ENCODE data around the gene SERPINA1. TPM values are rescaled to one million over a fixed set of nuclear protein-coding genes. Genes with fewer than 3 reads are reported as not detected.

The SERPINA1 gene
- total RNA-seq, 1 experiment from 2014 or later: not detected

DNA sequence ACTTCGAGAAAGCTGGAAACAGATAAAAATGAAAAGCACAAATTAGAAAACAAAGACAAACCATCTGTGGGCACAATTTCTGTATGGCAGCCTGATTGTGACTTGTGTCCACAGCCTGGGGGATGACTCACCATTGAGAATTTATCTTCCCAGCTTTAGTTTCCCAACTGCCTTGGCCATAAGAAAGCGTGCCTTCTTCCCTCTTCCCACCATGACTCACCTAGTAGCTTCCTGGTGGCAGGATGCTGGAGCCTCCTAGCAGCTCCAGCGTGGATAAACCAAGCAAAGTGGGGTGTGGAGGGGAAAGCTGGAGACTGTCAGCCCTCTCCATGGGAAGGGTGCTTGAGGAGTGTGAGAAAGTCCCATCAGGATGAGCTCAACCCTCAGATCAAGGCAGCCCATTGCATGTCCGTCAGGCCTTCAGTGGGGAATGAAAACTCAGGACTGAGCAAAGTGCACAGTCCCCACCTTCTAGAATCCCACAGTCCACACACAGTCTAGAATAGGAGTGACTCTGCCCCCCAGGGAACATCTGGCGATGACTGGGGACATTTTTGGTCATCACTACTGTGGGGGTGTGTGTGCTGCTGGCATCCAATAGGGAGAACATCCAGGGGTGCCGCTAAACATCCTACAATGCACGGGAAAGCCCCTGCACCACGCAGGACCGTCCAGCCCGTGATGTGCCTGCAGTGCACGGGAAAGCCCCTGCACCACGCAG, 42.9 kb downstream of the SERPINA1 start:
- Histone ChIP-seq H3K18ac (ENCODE audit: insufficient read length, low read depth, low read length) (no peak overlapping the region), H3K4ac (ENCODE audit: low read depth, low read length) (no peak overlapping the region), H2BK120ac (ENCODE audit: low read depth, low read length, poor library complexity, severe bottlenecking) (no peak overlapping the region), H4K20me1 (ENCODE audit: control insufficient read depth, insufficient read depth, insufficient read length) (no peaks in the 10 kb centered on the region), H2AFZ (ENCODE audit: low read length) (no peak overlapping the region), H2AK5ac (ENCODE audit: insufficient read length, low read length) (no peak overlapping the region), H3K27ac (ENCODE audit: insufficient read length, low read depth, low read length) (no peak overlapping the region), H2BK12ac (ENCODE audit: insufficient read length, low read depth, low read length) (no peak overlapping the region), H2BK15ac (ENCODE audit: low read depth, low read length) (no peak overlapping the region), H3K27me3 (ENCODE audit: insufficient read depth, low read length) (no peaks in the 10 kb centered on the region), H3K23me2 (ENCODE audit: insufficient read length, low read depth, low read length, poor library complexity, severe bottlenecking) (no peaks in the 10 kb centered on the region), H3T11ph (ENCODE audit: low read length) (no peak overlapping the region), H2BK5ac (ENCODE audit: insufficient read length, low read length) (no peak overlapping the region), H4K8ac (replicated peaks; ENCODE audit: insufficient read length, low read depth, low read length) (no peak overlapping the region), H3K4me1 (ENCODE audit: insufficient read depth, low read length) (no peaks in the 10 kb centered on the region), H3K14ac (ENCODE audit: insufficient read depth, low read length) (no peak overlapping the region), H3K23ac (ENCODE audit: insufficient read length, low read depth, low read length) (no peak overlapping the region), H2BK20ac (ENCODE audit: low read depth, low read length, poor library complexity, severe bottlenecking) (no peak overlapping the region), H3K79me2 (ENCODE audit: insufficient read depth, low read length) (no peaks in the 10 kb centered on the region), H4K91ac (ENCODE audit: insufficient read length, low read depth, low read length) (no peak overlapping the region), H3K56ac (ENCODE audit: insufficient read length, low read depth, low read length) (no peak overlapping the region), H3K9me3 (ENCODE audit: control insufficient read depth, low read depth, low read length) (no peaks in the 10 kb centered on the region), H3K79me1 (ENCODE audit: insufficient read depth, low read depth, low read length, poor library complexity, severe bottlenecking) (no peaks in the 10 kb centered on the region), H3K9ac (ENCODE audit: extremely low read depth, insufficient read length, low read length) (no peak overlapping the region), H3K4me2 (ENCODE audit: insufficient read depth, insufficient read length, low read length) (no peak overlapping the region), H4K5ac (ENCODE audit: insufficient read length, low read depth, low read length) (no peak overlapping the region)
- H3K27me3 Mint-ChIP-seq (ENCODE audit: low read depth): peaks cover 14% of the 10 kb centered on the region
- WGBS (ENCODE audit: extremely low coverage, insufficient read length, low lambda C conversion rate): no CpG with 5 or more reads among the region's 12 CpGs
- peaks cover 0 to 3% of the 10 kb centered on the region in 2 experiments; a peak in 2 of 5 replicates for H3K9me3 Mint-ChIP-seq
- no peaks in the 10 kb centered on the region for H3K36me3 Mint-ChIP-seq (ENCODE audit: insufficient read depth in 1 of 3, low read depth in 3 of 3)
- no peak overlapping the region for H3K27ac Mint-ChIP-seq
- H3K4me1 Mint-ChIP-seq: no peaks in the 10 kb centered on the region; a peak in 1 of 4 replicates
- no peak for DNase-seq
- TF ChIP-seq, protein P1, sequence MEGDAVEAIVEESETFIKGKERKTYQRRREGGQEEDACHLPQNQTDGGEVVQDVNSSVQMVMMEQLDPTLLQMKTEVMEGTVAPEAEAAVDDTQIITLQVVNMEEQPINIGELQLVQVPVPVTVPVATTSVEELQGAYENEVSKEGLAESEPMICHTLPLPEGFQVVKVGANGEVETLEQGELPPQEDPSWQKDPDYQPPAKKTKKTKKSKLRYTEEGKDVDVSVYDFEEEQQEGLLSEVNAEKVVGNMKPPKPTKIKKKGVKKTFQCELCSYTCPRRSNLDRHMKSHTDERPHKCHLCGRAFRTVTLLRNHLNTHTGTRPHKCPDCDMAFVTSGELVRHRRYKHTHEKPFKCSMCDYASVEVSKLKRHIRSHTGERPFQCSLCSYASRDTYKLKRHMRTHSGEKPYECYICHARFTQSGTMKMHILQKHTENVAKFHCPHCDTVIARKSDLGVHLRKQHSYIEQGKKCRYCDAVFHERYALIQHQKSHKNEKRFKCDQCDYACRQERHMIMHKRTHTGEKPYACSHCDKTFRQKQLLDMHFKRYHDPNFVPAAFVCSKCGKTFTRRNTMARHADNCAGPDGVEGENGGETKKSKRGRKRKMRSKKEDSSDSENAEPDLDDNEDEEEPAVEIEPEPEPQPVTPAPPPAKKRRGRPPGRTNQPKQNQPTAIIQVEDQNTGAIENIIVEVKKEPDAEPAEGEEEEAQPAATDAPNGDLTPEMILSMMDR (conservative IDR thresholded peaks at IDR 0.05): no peak
- no peak overlapping the region for H3K4me3 Mint-ChIP-seq

All from H9 (cell line).